ENCODE data around the gene SOX12.
A peak's percentile ranks its signal among the peaks of the same experiment; 100 is the strongest.
"Not testable (repeated sequence)": the region's sequence is repeated elsewhere in the genome, so short reads cannot be mapped to it uniquely, and the experiment has no call there.

Gene SOX12

DNA sequence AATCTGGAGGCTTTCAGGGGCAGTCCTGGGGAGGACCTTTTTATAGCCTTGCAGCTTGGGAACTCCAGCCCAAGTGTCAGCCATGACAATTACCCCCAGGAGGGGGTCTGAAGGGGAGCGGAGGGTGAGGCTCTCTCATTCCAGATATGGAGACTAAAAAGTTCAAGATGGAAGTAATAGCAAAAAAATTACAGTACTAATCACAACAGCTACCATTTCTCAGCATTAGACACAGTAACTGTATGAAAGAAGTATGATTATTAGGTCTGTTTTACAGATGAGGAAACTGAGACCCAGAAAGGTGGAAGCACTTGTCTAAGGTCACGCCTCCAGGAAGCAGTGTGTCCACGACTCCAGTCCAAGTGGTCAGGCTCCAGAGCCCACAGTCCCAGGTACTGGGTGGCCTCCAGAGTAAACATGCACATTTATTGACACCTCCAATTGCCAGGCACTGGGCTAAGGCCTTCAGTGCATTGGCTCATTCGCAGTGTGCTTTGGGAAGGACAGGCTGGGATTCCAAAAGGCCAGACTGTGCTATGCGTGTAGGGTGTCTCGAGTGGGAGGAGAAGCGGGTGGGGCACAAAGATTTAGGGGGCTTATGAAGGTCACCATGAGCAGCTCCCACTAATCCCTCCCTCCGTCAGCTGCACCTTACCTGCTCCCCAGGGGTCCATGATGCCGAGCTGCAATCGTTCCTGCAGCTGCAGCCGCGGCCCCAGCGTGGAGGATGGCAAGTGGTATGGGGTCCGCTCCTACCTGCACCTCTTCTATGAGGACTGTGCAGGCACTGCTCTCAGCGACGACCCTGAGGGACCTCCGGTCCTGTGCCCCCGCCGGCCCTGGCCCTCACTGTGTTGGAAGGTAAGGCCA is 23.9 kb downstream of the SOX12 start:
- TF ChIP-seq, protein P1, sequence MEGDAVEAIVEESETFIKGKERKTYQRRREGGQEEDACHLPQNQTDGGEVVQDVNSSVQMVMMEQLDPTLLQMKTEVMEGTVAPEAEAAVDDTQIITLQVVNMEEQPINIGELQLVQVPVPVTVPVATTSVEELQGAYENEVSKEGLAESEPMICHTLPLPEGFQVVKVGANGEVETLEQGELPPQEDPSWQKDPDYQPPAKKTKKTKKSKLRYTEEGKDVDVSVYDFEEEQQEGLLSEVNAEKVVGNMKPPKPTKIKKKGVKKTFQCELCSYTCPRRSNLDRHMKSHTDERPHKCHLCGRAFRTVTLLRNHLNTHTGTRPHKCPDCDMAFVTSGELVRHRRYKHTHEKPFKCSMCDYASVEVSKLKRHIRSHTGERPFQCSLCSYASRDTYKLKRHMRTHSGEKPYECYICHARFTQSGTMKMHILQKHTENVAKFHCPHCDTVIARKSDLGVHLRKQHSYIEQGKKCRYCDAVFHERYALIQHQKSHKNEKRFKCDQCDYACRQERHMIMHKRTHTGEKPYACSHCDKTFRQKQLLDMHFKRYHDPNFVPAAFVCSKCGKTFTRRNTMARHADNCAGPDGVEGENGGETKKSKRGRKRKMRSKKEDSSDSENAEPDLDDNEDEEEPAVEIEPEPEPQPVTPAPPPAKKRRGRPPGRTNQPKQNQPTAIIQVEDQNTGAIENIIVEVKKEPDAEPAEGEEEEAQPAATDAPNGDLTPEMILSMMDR (IDR thresholded peaks at IDR 0.05; ENCODE audit: extremely low read depth, missing control alignments) = no peak
- DNase-seq (ENCODE audit: low spot score) = no peak

DNA sequence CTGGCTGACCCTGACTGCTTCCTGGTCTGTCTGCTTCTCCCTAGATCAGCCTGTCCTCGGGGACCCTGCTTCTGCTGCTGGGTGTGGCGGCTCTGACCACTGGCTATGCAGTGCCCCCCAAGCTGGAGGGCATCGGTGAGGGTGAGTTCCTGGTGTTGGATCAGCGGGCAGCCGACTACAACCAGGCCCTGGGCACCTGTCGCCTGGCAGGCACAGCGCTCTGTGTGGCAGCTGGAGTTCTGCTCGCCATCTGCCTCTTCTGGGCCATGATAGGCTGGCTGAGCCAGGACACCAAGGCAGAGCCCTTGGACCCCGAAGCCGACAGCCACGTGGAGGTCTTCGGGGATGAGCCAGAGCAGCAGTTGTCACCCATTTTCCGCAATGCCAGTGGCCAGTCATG is 27.8 kb downstream of the SOX12 start:
- TF ChIP-seq, protein P1 (IDR thresholded peaks at IDR 0.05; ENCODE audit: extremely low read depth, missing control alignments) = no peak
- DNase-seq (ENCODE audit: low spot score) = no peak

DNA sequence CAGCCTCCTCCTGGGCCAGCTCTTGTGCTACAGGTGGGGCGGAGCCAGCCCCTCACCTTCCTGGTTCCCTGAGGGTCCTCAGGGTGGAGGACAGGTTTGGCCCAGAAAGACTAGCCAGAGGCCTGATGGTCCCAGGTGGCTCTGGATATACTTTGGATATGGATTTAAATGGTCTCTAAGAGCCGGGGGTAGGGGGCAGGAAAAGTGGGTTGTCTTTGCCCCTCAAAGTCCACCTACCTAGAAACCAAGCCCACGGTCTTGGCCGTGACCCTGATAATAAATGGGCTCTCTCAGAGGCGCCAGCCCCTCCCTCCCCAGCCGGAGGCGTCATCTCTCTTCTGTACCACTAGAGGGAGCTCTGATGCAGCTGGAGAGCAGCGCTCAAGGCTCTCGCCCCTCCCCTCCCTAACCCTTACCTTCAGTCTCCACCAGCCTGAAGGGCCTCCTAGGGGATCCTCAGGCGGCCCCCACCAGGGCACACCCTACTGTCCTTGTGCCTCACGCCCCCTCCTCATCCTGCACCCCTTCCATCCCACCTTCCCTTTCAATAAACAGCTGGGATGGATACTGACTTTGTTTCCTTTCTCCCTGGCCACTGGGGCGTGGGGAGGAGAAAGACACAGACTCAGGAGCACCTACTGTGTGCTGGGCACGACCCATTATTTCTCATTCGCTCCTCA is 29.1 kb downstream of the SOX12 start:
- TF ChIP-seq, protein P1 (IDR thresholded peaks at IDR 0.05; ENCODE audit: extremely low read depth, missing control alignments) = peak; percentile 92
- DNase-seq (ENCODE audit: low spot score) = peak; percentile 88

DNA sequence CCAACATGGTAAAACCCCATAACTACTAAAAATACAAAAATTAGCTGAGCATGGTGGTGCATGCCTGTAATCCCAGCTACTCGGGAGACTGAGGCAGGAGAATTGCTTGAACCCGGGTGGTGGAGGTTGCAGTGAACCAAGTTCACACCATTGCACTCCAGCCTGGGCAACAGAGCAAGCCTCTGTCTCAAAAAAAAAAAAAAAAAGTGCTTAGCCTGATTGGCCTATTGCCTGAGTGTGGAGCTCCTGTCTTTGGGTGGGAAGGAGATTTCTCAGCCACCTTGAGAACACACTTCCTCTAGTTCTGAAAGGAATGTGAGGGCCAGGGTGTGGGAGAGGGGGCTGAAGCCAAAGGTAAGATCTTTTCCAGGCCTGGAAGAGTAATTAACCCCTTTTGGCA is 30.8 kb downstream of the SOX12 start:
- DNase-seq (ENCODE audit: low spot score) = not testable (repeated sequence)

DNA sequence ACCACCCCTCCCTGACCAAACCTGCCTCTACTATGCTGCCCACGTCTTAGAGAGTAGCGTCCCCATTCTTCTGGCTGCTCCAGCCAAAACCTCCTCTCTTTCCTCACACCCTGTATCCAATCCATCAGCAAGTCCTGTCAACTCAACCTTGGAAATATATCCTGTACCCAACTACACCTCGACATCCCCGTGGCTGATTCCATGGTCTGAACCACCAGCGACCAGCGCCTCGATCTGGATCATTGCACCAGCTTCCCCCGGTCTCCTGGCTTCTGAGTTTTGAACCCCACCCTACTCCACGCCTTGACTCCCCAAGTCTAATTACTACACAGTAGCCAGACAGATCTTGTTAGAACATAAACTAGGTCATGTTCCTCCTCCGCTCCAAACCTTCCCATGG is 31.4 kb downstream of the SOX12 start:
- TF ChIP-seq, protein P1 (IDR thresholded peaks at IDR 0.05; ENCODE audit: extremely low read depth, missing control alignments) = no peak
- DNase-seq (ENCODE audit: low spot score) = no peak

DNA sequence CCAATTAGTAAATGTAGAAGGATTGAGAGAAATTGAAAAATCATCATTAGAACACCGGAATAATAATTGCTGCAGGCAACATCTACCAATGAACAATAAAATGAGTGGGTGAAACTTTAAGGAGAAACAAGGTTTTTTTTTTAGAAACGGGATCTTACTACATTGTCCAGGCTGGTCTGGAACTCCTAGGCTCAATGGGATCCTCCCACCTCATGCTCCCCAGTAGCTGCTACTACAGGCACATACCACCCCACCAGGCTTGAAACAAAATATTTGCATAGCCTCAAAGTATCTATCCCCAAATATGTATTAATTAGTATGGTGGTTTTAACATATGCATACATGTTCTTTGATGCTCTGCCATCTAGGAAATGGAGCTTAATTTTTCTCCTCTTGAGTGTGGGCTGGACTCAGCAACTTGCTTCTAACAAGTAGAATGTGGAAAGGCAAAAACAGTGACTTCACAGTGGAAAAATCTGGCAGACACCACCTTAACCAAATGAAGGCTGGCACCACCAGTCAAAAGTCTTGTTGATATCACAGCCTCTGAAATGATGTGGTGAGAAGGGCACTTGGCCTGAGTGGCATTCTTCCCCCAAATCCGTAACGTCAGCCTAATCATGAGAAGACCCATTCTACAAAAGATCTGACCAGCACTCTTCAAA is 33.7 kb downstream of the SOX12 start:
- TF ChIP-seq, protein P1 (IDR thresholded peaks at IDR 0.05; ENCODE audit: extremely low read depth, missing control alignments) = no peak
- DNase-seq (ENCODE audit: low spot score) = no peak

DNA sequence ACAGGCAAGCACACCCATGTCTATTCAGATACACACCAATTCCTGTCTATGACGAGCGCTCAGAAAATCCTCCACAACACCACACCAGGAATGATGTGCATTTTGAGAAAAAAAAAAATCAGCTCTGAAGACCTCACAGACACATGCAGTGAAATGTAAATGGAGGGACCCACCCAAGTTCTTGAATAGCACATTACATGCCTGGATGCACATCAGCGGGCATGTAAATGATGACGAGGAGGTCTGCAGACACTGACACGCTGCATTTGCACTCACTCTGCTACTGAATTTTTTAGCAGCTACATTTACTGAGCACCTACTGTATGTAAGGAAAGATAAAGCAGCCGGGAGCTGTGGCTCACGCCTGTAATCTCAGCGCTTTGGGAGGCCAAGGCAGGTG is 36.2 kb downstream of the SOX12 start:
- no peak for DNase-seq (ENCODE audit: low spot score)

More for the DNA sequence above, 36.2 kb downstream of the SOX12 start:
- TF ChIP-seq, protein P1 (IDR thresholded peaks at IDR 0.05; ENCODE audit: extremely low read depth, missing control alignments) = no peak
